Spleen (tissue), 7 donors: ENCODE data around the gene AXIN1.

Experiments
- CTCF ChIP-seq, 11 experiments: fragments of 200-600 bp in 7 of 11; fragments of 450-650 bp in 4 of 11; sonication (generic) in 4 of 11; IDR thresholded peaks in 8 of 11; conservative IDR thresholded peaks in 3 of 11; 1 replicate in 7 of 11; 2 replicates in 4 of 11; pipeline versions ENCODE4 v1.4.0 to v1.8.0; 2016 to 2021; ENCODE audit warnings: antibody characterized with exemption in 11 of 11, inconsistent platforms in 4 of 11, mild to moderate bottlenecking in 1 of 11
- POLR2AphosphoS5 ChIP-seq, 3 donors: sonication (generic); formaldehyde crosslinking; IDR thresholded peaks; one replicate each; pipeline ENCODE4 v1.5.1; 2017; ENCODE audit warnings: antibody characterized with exemption in 3 of 3
- donor health status: DM: no; HTN: no; CAD: no; lungs with moderate emphysema.
- donor health status: DM: no; HTN: no; CAD: no.
- donor health status: DM: no; HTN: no; CAD: no.

- TF ChIP-seq POLR2AphosphoS5 (IDR thresholded peaks at IDR 0.05) (no peak), CTCF (IDR thresholded peaks at IDR 0.05 in 8 of 11, conservative IDR thresholded peaks at IDR 0.05 in 3 of 11) (no peak)
Observed at GRCh38 chr16:265711-266110, 86.8 kb downstream of the AXIN1 start.
